Endometrium (tissue), 2 donors: ENCODE data around the gene IFT122.

Experiments used
- FAIRE-seq: peaks from 2 replicates; lab custom pipeline; 2012; peaks lifted over from hg19 to GRCh38; lab: Jason Lieb, UNC
- donor health status: control.
- donor health status: control.

IFT122 gene

DNA sequence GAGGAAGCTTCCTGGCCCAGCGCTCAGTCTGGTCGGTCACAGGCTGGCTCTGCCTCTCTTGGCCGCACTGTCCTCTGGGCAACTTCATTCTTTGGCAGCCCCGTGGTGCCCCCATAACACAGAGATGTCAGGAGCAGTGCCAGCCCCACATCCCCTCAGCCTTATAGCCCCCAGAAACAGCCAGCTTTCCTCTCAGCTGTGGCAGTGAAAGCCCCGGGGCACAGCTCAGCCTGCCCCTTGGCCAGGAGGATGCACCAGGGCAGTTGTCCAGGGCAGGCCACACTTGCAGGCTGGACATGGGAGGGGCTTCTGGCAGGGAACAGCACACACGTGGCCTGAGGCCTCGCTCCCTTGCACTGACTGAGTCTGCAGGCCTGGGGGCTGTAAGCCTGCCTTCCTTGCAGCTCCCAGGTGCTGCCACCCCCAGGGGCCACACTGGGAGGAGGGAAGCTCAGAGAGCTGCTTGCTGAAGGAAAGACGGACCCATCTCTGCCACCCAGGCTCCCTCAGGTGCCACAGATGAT, 78.1 kb downstream of the IFT122 start:
- FAIRE-seq: no peak

GRCh38 chr3:129518581-129518980, 78.6 kb downstream of the IFT122 start:
- no peak for FAIRE-seq

DNA sequence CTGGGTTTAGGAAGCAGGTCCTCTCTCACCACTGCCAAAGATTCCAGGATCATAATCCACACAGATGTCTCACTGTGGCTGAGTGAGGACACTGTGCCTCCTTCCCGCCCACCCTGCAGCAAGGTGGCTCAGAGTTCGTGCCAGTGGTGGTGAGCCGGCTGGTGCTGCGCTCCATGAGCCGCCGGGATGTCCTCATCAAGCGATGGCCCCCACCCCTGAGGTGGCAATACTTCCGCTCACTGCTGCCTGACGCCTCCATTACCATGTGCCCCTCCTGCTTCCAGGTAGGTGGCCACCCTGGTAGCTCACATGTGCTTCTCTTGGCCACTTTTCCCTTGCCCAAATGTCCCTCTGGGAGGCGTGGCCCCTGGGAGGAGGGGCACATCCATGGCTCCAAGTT, 79.4 kb downstream of the IFT122 start:
- no peak for FAIRE-seq

- no peak for FAIRE-seq
These were observed 80.1 kb downstream of the IFT122 start for GRCh38 chr3:129519896-129520715.

DNA sequence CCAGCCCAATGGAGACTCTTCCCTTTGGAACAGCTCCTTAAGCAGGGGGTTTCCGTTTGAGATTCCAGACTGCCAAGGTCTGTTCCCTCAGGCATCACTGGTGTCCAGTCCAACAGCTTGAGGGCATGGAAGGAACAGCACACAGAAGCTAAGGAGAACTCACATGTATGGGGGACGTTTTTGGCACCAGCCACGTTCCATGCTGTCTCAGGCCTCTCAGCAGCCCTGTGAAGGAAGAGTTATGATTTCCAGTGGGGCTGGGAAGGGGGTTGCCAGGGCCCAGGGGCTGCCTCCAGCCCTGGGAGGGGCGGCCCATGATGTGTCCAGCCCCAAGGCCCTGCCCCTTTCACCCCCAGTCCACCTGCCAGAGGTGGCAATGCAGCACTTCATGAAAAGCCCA, 80.9 kb downstream of the IFT122 start:
- FAIRE-seq: no peak

- no peak for FAIRE-seq
These were observed 81.6 kb downstream of the IFT122 start for GRCh38 chr3:129521611-129522010.

GRCh38 chr3:129522953-129523352, 82.9 kb downstream of the IFT122 start:
- FAIRE-seq: no peak

DNA sequence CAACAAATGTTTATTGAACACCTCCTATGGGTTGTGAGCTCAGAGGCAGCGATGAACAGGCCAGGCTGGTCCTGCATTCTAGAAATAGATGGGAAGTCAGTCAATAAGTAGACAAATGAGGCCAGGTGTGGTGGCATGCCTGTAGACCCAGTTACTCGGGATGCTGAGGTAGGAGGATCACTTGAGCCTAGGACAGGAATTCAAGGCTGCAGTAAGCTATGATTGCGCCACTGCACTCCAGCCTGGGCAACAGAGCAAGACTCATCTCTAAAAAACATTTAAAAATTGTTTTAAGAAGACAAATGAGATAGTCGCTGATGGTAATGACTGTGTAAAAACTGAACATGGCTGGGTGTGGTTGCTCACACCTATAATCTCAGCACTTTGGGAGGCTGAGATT, 84.1 kb downstream of the IFT122 start:
- FAIRE-seq: no peak

DNA sequence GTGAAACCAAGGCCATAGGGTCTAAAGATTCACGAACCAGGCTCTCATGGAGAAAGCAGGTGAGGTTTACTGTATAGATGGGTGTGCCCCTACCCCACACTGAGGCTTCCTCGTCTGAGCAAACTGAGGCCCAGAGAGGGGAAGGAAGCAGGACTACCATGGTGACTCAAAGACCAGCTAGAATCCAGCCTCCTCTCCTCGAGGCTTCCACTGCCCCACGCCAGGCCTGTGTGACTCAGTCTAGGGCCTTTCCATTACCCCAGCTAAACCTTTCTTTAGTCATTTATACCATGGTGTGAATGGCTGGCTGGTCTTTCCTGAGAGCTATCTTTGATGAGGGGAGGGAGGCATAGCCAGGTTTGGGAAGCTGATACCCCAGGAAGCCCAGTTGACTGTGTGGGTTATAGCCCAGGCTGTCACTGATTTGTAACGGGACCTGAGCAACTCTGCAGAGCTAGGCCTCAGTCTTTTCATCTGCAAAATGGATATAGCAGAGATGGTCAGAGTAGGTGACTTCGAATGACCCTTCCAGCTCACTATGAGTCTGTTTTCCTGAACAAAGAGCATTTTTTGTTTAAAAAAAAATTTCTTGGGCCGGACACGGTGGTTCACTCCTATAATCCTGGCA, 85.4 kb downstream of the IFT122 start:
- FAIRE-seq: no peak

DNA sequence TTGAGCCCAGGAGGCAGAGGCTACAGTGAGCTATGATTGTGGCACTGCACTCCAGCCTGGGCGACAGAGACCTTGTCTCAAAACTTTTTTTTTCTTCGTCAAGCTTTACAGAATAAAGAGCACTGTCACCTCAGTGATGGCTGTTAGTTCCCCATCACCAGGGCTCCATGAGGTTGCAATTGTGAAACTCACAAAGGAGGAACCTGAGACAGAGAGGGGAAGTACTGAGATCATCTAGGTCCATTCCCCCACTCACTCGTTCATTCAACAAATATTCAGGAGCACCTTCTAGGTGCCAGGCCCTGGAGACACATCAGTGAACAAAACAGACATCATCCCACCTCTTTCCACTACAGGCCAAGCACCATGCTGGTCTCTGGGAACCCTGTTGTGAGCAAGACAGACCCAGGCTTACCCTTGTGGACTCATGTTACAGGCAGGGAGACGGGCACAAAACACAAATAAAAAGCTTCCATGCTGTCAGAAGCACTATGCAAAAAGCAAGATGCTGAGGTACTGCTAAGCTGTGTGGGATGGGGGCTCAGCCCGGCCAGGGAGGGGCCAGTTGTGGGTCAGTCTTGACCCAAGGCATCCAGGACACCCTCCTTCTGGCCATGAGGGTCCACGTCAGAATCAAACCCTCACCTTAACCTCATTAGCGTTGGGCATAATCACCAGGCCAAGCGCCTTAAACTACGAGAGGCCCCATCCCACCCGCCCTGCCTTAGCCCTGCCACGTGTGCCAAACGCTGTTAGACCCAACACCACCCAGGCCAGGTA, 86.3 kb downstream of the IFT122 start:
- no peak for FAIRE-seq

- no peak for FAIRE-seq
These were observed 87.2 kb downstream of the IFT122 start for GRCh38 chr3:129527262-129527661.

GRCh38 chr3:129528589-129529100, 88.6 kb downstream of the IFT122 start, which contains the start of gene RHO:
RHO (plus strand) TSS chr3:129528639; CDS start chr3:129528734, 95 bp downstream.
- FAIRE-seq: no peak

- FAIRE-seq: no peak
These were observed 89.6 kb downstream of the IFT122 start for GRCh38 chr3:129529436-129530210.

DNA sequence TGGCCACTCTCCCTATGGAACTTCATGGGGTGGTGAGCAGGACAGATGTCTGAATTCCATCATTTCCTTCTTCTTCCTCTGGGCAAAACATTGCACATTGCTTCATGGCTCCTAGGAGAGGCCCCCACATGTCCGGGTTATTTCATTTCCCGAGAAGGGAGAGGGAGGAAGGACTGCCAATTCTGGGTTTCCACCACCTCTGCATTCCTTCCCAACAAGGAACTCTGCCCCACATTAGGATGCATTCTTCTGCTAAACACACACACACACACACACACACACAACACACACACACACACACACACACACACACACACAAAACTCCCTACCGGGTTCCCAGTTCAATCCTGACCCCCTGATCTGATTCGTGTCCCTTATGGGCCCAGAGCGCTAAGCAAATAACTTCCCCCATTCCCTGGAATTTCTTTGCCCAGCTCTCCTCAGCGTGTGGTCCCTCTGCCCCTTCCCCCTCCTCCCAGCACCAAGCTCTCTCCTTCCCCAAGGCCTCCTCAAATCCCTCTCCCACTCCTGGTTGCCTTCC, 90.3 kb downstream of the IFT122 start:
- FAIRE-seq: no peak

- no peak for FAIRE-seq
These were observed 90.8 kb downstream of the IFT122 start for GRCh38 chr3:129530821-129531220.

DNA sequence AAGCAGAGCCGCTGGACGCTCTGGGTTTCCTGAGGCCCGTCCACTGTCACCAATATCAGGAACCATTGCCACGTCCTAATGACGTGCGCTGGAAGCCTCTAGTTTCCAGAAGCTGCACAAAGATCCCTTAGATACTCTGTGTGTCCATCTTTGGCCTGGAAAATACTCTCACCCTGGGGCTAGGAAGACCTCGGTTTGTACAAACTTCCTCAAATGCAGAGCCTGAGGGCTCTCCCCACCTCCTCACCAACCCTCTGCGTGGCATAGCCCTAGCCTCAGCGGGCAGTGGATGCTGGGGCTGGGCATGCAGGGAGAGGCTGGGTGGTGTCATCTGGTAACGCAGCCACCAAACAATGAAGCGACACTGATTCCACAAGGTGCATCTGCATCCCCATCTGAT, 91.7 kb downstream of the IFT122 start:
- FAIRE-seq: no peak

DNA sequence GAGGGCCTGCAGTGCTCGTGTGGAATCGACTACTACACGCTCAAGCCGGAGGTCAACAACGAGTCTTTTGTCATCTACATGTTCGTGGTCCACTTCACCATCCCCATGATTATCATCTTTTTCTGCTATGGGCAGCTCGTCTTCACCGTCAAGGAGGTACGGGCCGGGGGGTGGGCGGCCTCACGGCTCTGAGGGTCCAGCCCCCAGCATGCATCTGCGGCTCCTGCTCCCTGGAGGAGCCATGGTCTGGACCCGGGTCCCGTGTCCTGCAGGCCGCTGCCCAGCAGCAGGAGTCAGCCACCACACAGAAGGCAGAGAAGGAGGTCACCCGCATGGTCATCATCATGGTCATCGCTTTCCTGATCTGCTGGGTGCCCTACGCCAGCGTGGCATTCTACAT, 92.2 kb downstream of the IFT122 start:
- FAIRE-seq: no peak

DNA sequence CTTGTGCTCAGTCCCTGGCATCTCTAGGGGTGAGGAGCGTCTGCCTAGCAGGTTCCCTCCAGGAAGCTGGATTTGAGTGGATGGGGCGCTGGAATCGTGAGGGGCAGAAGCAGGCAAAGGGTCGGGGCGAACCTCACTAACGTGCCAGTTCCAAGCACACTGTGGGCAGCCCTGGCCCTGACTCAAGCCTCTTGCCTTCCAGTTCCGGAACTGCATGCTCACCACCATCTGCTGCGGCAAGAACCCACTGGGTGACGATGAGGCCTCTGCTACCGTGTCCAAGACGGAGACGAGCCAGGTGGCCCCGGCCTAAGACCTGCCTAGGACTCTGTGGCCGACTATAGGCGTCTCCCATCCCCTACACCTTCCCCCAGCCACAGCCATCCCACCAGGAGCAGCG, 93.4 kb downstream of the IFT122 start:
- no peak for FAIRE-seq

- no peak for FAIRE-seq
These were observed 94.5 kb downstream of the IFT122 start for GRCh38 chr3:129534428-129535027.

DNA sequence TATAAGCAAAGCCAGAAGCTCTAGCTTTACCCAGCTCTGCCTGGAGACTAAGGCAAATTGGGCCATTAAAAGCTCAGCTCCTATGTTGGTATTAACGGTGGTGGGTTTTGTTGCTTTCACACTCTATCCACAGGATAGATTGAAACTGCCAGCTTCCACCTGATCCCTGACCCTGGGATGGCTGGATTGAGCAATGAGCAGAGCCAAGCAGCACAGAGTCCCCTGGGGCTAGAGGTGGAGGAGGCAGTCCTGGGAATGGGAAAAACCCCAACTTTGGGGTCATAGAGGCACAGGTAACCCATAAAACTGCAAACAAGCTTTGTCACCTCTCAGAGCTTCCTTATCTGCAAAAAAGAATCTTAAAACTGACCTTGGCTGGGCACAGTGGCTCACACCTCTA, 95.1 kb downstream of the IFT122 start:
- no peak for FAIRE-seq

GRCh38 chr3:129536374-129536667, 96.3 kb downstream of the IFT122 start:
- no peak for FAIRE-seq
